ENCODE results near the gene WDR1. TPM values are rescaled to one million over a fixed set of nuclear protein-coding genes. Genes with fewer than 3 reads are reported as not detected.
"Not testable (repeated sequence)": the region's sequence is repeated elsewhere in the genome, so short reads cannot be mapped to it uniquely, and the experiment has no call there.

Gene WDR1
- polyA plus RNA-seq, 3 donors = 165 to 185 (median 175) TPM

DNA sequence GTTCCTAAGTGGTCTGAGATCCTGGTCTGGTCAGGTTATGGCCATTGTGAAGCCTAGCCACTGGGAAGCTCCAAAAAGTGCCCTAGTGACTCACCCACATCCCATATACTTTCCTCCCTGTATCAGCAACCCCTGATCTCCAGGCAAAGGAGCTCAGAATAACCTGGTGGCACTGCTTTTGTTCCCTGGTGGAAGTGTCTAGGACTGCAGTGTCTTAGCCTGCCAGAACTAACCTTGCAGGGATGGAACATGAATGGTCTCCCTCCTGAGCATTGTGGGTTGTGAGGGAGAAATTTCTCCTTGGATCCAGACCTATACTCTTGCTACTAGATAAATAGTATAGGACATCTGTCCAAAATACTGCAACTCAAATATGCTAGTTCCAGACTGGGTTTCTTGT lies 27.9 kb upstream of the WDR1 start:
- DNase-seq = no peak

DNA sequence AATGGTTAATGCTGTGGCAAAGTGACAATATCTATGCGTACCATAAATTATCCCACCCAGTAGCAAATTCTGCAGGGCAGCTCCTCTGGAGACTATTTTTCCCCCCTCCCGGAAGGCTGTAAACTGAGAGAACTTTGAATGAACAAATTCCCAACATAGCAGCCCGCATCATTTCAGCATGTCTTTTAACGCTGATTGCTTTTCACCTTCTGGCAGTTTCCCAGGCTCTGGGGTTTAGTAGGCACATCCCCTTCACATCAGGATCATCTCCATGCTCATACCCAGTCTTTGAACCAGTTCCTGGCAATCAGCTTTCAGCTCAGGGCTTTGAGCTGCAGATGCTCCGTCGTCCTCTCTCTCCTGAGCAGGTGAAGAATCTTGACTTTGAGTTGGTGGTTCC lies 26.6 kb upstream of the WDR1 start:
- no peak for DNase-seq

GRCh38 chr4:10140866-10141759 lies 24.5 kb upstream of the WDR1 start:
- DNase-seq = no peak

GRCh38 chr4:10139518-10139917 lies 22.9 kb upstream of the WDR1 start:
- DNase-seq = no peak

DNA sequence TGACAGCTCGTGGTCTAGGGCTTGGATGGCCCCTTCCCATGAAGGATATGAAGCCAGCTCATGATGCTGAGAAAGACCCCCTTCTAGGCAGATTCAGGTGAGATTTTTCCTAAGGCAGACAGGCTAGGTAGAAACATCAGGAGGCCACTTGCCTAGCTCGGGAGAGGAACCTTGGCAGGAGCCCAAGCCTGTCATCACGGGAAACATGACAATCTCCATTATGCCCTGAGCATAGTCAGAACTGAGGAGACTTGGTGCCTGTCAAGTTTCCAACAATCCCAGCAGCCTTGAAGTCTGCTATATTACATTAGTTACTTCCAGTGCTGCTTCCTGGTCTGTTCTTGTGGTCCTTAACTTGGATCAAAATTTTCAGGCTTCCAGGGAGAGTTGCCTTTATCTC lies 18.7 kb upstream of the WDR1 start:
- DNase-seq = no peak

DNA sequence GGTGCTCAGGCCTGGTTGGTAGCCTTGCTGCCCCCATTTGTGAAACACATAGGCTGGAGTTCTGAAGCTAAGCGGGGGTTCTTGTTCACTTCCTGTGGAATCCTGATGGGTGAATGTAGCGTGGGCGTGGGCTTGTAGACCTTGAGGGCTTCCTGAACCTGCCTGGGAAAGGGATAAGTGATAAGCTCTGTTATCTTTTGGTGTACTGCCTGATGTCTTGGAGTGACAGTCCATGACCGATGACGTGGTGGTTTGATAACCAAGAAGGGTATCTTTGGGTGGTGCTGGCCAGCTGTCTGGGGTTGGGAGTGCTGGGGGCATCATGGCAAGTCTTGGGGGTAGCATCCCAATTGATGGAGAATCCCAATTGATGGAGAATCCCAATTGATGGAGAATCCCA lies 17.5 kb upstream of the WDR1 start:
- DNase-seq = no peak

- no peak for DNase-seq
Measured at GRCh38 chr4:10131202-10131601, 14.6 kb upstream of the WDR1 start.

DNA sequence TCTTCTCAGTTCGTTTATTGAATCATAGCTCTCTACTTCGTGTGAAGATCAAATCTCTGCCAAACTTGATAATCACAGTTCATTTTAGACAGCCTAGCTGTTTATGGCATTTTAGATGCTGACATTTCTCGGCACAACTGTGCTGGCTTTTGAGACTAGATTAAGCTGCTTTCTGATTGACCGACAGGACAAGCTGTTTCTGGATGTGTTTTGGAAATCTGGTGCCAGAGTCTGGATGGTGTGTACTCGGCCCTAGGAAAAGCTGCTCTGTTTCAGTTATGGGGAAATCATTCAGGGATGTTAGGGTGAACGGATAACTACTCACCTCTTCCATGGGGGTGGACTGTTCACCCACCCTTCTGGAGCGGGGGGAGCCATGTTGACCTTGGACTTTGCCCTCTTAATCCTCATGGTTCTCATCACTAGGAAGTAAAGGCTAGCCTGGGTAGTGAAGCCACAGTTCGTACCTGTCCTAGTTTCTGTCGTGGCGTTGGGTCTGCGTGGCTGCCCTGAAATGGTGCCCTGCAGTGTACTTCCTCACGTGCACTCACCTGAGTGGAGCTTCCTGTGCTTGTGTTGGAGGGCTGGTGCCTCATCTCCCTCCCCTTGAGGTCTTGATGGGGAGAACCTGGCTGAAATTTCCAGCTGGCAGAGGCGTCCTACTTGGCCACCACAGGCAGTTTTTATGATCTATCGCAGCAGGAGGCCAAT lies 13.7 kb upstream of the WDR1 start:
- no peak for DNase-seq

DNA sequence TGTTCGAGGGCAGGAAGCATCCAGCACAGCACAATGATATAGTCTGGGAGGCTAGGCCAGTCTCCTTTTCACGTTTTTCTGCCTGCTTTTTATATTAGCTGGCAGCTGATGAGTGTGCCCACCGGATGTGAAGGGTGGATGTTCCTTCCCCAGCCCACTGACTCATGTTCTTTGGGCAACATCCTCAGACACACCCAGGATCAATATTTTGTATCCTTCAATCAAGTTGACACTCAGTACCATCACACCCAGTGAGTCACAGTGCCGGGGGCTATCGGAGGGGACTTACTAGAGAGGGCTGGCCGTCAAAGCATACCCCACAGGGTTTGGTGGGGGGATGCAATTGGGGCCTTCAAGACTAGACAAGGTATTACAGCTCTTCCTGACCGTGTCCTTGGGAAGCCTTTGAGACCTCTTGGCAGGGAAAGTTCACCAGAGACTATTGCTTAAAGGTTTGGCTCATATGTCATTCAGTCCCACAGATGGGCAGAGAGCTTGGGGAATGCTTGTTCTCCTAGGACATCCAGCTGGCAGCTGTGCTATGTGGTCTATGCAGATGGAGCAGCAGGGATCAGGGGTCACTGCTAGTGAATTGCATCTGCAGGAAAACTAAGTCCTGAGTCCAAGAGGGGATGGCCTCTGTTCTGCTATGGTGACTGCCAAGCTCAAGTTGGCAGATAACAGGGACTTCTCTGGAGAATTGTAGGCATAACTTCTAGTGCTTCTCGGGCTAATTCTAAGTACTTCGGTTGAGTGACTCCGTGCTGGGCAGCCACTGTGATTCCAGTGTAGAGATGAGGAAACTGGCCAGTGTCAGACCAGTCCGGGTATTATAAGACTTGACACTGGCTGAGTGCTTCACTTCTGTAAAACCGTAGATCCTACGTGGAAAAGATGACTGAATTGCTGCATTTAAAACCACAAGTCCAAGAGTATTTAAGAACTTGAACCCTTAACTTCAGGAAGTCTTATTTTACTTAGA lies 12.9 kb upstream of the WDR1 start:
- no peak for DNase-seq

- DNase-seq = no peak
Measured at GRCh38 chr4:10128761-10129160, 12.2 kb upstream of the WDR1 start.

GRCh38 chr4:10127531-10127930 lies 10.9 kb upstream of the WDR1 start:
- DNase-seq = not testable (repeated sequence)

- no peak for DNase-seq
Measured at GRCh38 chr4:10124167-10124930, 7.8 kb upstream of the WDR1 start.

- peak; percentile 58 for DNase-seq
Measured at GRCh38 chr4:10123227-10124101, 6.9 kb upstream of the WDR1 start.

GRCh38 chr4:10122236-10122932 lies 5.8 kb upstream of the WDR1 start:
- no peak for DNase-seq

- DNase-seq = peak; percentile 48
Measured at GRCh38 chr4:10121568-10122208, 5.1 kb upstream of the WDR1 start.

- DNase-seq = peak; percentile 40
Measured at GRCh38 chr4:10120943-10121567, 4.5 kb upstream of the WDR1 start.

GRCh38 chr4:10119773-10120172 lies 3.2 kb upstream of the WDR1 start:
- no peak for DNase-seq

DNA sequence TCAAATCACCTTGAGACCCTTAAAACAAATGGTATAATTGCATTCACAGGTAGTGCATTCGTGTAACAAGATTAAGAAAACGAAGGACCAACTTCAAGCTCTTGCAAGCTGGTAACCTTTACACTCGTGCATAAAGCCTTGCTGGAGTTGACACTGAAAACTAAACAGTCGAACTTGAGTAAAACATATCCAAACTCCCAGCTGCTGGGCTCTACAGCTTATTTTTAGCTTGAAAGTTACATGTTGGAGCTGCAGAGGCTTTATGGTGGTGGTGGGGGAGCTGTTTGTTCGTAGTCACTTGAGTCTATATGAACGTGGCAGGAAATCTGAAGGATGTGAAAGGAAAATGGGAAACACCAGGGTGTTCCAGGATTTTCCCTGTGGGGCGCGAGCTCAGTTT lies 2.7 kb upstream of the WDR1 start:
- no peak for DNase-seq

Data from renal pelvis (tissue), 4 donors.